ENCODE measurements around the gene TEX48. TPM values are rescaled to one million over a fixed set of nuclear protein-coding genes. Genes with fewer than 3 reads are reported as not detected.

The TEX48 gene
- total and polyA plus RNA-seq, 10 of the 15 experiments (the other 5 are each of a cell fraction or from before 2014, with no cell fraction given) = not detected

DNA sequence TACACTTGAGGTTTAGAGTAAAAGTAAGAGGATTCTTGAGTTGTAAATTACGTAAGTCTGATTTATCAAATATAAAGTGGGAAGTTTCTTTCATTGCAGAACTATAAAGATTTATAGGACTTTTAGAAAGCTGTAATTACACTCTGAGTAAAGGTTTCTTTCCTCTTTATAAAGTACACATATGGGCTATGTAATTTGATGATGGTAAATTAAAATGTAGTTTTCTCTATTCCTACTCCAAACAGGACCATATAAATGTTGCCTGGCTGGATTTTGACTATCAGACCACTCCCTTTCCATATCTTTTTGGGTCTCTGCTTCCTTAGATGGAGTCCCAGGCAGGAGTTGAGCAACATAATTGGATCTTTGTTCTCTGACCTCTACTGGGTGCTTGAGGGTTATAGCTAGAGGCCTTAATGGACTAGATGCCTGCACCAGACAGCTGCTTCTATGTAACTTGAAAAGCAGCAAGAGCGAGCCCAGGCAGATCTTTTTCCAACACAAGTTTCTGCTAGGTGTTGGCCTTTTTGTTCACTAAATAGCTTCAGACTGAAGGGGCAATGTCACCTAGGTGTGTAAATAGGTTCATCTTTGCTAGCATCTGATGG is 11.4 kb upstream of the TEX48 start (continued):
- TF ChIP-seq, protein P1, sequence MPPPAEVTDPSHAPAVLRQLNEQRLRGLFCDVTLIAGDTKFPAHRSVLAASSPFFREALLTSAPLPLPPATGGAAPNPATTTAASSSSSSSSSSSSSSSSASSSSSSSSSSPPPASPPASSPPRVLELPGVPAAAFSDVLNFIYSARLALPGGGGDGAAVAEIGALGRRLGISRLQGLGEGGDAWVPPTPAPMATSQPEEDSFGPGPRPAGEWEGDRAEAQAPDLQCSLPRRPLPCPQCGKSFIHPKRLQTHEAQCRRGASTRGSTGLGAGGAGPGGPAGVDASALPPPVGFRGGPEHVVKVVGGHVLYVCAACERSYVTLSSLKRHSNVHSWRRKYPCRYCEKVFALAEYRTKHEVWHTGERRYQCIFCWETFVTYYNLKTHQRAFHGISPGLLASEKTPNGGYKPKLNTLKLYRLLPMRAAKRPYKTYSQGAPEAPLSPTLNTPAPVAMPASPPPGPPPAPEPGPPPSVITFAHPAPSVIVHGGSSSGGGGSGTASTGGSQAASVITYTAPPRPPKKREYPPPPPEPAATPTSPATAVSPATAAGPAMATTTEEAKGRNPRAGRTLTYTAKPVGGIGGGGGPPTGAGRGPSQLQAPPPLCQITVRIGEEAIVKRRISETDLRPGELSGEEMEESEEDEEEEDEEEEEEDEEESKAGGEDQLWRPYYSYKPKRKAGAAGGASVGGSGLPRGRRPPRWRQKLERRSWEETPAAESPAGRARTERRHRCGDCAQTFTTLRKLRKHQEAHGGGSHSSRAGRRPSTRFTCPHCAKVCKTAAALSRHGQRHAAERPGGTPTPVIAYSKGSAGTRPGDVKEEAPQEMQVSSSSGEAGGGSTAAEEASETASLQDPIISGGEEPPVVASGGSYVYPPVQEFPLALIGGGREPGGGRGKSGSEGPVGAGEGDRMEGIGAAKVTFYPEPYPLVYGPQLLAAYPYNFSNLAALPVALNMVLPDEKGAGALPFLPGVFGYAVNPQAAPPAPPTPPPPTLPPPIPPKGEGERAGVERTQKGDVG (CRISPR knock-in tag; IDR thresholded peaks at IDR 0.05) = no peak
- TF ChIP-seq, protein P2, sequence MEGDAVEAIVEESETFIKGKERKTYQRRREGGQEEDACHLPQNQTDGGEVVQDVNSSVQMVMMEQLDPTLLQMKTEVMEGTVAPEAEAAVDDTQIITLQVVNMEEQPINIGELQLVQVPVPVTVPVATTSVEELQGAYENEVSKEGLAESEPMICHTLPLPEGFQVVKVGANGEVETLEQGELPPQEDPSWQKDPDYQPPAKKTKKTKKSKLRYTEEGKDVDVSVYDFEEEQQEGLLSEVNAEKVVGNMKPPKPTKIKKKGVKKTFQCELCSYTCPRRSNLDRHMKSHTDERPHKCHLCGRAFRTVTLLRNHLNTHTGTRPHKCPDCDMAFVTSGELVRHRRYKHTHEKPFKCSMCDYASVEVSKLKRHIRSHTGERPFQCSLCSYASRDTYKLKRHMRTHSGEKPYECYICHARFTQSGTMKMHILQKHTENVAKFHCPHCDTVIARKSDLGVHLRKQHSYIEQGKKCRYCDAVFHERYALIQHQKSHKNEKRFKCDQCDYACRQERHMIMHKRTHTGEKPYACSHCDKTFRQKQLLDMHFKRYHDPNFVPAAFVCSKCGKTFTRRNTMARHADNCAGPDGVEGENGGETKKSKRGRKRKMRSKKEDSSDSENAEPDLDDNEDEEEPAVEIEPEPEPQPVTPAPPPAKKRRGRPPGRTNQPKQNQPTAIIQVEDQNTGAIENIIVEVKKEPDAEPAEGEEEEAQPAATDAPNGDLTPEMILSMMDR (IDR thresholded peaks at IDR 0.05 in 2 of 3, conservative IDR thresholded peaks at IDR 0.05 in 1 of 3; ENCODE audit: control insufficient read depth in 2 of 3, extremely low read depth in 1 of 3, insufficient read depth in 1 of 3, low read depth in 3 of 3, low read length in 3 of 3) = no peak
- no peak for TF ChIP-seq CBFB (IDR thresholded peaks at IDR 0.05; ENCODE audit: low read depth)
- TF ChIP-seq SMC3 (IDR thresholded peaks at IDR 0.05; ENCODE audit: borderline replicate concordance, low read length) = no peak
- no peak for TF ChIP-seq KDM1A (IDR thresholded peaks at IDR 0.05; ENCODE audit: borderline replicate concordance)
- no peak for TF ChIP-seq MYB (IDR thresholded peaks at IDR 0.05; ENCODE audit: borderline replicate concordance, low read depth, low read length)
- no peak for TF ChIP-seq GATAD2B (conservative IDR thresholded peaks at IDR 0.05; ENCODE audit: low read depth)
